GM12892 (cell line): ENCODE measurements around the gene VANGL1.

Experiments used
- POLR2A ChIP-seq: IDR thresholded peaks from 2 replicates; pipeline ENCODE4 v1.6.1; 2011; ENCODE audit warnings: low read depth, low read length, control low read depth
- POLR2AphosphoS5 ChIP-seq: IDR thresholded peaks from 2 replicates; pipeline ENCODE4 v1.6.1; 2011; ENCODE audit warnings: low read depth, low read length, control low read depth
- TAF1 ChIP-seq: IDR thresholded peaks from 2 replicates; pipeline ENCODE4 v1.6.1; 2011; ENCODE audit warnings: low read depth, mild to moderate bottlenecking, control low read depth, low read length, borderline replicate concordance

GRCh38 chr1:115647047-115647446 lies 5.3 kb downstream of the VANGL1 start:
- TF ChIP-seq POLR2AphosphoS5 (no peak), TAF1 (no peak), POLR2A (no peak)
